ENCODE measurements around the gene F7.

DNA sequence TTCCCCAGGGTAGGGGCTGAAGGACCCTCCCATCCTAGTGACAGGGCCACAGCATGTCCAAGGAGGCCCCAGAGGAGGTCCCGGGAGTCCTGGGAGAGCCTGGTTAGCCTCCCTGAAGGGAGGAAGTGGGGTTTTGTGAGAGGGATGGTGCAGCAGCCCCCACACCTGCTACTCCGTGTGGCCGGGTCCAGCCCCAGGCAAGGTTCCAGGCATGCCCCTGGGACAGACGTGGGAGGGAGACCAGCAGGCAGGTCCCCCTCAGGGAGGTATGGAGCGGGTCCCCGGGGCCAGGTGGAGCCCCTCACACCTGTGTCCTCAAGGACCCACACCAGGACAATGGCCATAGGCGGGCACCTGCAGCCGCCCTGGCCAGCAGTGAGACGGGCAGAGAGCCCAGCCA lies 1.9 kb upstream of the F7 start:
- TF ChIP-seq EZH2 (IDR thresholded peaks at IDR 0.05; ENCODE audit: insufficient read depth, poor library complexity, severe bottlenecking): no peak
- TF ChIP-seq EZH2phosphoT487 (IDR thresholded peaks at IDR 0.05; ENCODE audit: insufficient read depth, low read depth): no peak
